GM06990 (cell line): ENCODE measurements around the gene FAM234A.

Experiments used
- DNase-seq: peaks from one replicate; pipeline ENCODE4 v3.0.0-alpha.2; 2011; ENCODE audit not compliant: insufficient read length; ENCODE audit errors: extremely low read depth
- H3K27me3 ChIP-seq: replicated peaks from 2 replicates; pipeline ENCODE4 v1.6.0; 2011; ENCODE audit warnings: low read length; ENCODE audit not compliant: control insufficient read depth, insufficient read depth
- H3K36me3 ChIP-seq: 2 replicates; pipeline ENCODE4 v1.5.1; 2011; ENCODE audit warnings: low read length; ENCODE audit not compliant: control insufficient read depth, insufficient read depth
- H3K4me3 ChIP-seq: replicated peaks from 2 replicates; pipeline ENCODE4 v1.5.1; 2011; ENCODE audit warnings: low read depth, mild to moderate bottlenecking, control low read depth, low read length
- TF ChIP-seq, protein P1 (sequence below): IDR thresholded peaks from 2 replicates; pipeline ENCODE4 v1.5.1; 2011; ENCODE audit warnings: low read length, control low read depth, mild to moderate bottlenecking, inconsistent platforms; ENCODE audit not compliant: insufficient read depth, poor library complexity, severe bottlenecking

The FAM234A gene, protein sequence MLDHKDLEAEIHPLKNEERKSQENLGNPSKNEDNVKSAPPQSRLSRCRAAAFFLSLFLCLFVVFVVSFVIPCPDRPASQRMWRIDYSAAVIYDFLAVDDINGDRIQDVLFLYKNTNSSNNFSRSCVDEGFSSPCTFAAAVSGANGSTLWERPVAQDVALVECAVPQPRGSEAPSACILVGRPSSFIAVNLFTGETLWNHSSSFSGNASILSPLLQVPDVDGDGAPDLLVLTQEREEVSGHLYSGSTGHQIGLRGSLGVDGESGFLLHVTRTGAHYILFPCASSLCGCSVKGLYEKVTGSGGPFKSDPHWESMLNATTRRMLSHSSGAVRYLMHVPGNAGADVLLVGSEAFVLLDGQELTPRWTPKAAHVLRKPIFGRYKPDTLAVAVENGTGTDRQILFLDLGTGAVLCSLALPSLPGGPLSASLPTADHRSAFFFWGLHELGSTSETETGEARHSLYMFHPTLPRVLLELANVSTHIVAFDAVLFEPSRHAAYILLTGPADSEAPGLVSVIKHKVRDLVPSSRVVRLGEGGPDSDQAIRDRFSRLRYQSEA

DNA sequence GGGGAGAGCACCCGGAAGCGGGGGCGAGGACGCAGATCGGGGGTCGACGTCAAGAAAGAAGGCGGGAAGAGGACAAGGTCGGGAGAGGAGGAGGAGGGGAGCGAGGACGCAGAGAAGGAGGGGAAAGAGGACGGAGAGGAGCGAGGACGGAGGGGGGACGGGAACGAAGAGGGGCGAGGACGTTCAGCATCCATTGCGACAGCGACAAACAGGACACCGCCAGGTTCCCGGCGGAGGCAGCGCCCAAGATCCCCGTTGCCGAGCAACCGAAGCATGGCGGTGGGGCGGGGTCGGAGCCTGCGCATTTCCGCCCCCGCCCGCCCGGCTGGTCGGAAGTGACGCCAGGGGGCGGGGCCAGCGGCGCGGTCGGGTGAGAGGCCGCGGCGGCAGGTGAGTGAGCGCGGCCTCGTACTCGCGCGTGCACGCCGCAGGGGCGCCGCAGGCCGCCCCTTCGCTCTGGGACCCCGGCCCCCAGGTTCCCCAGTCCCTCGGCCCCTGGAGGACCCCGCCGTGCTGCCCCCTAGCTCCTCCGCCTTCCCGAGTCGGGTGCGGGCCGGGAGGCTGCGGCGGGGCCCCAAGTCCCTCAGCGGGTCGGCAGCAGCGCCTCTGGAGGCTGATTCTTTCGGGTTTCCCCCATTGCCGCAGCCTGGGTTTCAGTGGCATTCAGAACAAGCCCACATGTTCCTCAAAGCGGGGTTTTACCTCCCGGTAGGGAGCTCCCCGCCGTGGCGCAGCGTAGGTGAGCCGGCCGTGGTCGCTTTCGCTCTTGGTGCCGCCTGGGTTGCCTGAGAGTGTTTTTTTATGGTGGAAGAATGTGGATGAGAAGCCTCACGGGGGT lies at the start of gene FAM234A:
Gene FAM234A (plus strand): TSS at position 354 of the 838 bp plus-strand sequence. CDS start 19,593 bp downstream, outside the sequence.
- TF ChIP-seq, protein P1, sequence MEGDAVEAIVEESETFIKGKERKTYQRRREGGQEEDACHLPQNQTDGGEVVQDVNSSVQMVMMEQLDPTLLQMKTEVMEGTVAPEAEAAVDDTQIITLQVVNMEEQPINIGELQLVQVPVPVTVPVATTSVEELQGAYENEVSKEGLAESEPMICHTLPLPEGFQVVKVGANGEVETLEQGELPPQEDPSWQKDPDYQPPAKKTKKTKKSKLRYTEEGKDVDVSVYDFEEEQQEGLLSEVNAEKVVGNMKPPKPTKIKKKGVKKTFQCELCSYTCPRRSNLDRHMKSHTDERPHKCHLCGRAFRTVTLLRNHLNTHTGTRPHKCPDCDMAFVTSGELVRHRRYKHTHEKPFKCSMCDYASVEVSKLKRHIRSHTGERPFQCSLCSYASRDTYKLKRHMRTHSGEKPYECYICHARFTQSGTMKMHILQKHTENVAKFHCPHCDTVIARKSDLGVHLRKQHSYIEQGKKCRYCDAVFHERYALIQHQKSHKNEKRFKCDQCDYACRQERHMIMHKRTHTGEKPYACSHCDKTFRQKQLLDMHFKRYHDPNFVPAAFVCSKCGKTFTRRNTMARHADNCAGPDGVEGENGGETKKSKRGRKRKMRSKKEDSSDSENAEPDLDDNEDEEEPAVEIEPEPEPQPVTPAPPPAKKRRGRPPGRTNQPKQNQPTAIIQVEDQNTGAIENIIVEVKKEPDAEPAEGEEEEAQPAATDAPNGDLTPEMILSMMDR: peak; percentile 59

DNA sequence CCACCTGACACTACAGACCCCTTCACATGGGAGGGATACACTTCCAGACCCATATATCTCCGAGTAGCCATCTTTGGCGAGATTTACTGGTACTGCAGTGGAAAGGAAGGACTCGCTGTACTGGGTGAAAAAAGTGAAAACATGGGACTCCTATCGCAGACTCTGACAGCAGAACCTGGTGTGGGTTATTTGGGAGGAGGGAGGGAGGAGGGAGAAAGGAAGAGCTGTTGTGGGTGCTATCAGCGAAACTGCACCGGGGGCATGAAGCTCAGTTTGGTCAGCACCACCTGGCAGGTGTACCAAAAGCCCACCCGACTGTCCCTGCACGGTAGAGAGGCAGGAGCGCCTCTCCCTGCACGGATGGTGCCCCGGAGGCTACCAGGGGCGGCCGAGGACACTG lies 49.4 kb upstream of the FAM234A start:
- Histone ChIP-seq H3K27me3 (no peaks in the 10 kb centered on the region), H3K36me3 (peaks cover 25% of the 10 kb centered on the region), H3K4me3 (no peak overlapping the region)
- DNase-seq: no peak
- TF ChIP-seq, protein P1: no peak

More for the DNA sequence above, at the start of gene FAM234A:
- H3K27me3 ChIP-seq: no peaks in the 10 kb centered on the region
- DNase-seq: peak; percentile 96
- no peaks in the 10 kb centered on the region for H3K36me3 ChIP-seq
- peak within 1 kb of the TSS; percentile 90 for H3K4me3 ChIP-seq

DNA sequence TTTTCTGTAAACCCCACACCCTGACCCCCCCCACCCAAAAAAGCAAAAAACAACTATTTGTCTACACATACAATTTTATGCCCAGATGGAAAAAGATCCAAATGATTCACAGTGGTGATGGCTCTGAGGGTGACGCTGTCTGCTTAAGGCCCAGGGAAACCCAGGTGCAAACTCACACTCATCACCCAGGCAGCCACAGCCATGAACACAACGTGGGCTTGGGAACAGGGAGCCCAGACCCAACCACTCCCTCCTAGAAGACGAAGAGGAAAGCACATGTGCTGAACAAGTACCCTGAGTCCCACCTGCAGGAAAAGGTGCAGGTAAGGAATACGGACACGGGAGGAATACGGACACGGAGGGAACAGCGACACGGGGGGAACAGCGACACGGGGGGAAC lies 48.9 kb upstream of the FAM234A start:
- TF ChIP-seq, protein P1: no peak
- no peak for DNase-seq
- Histone ChIP-seq H3K4me3 (no peak overlapping the region), H3K27me3 (no peaks in the 10 kb centered on the region), H3K36me3 (peaks cover 25% of the 10 kb centered on the region)

DNA sequence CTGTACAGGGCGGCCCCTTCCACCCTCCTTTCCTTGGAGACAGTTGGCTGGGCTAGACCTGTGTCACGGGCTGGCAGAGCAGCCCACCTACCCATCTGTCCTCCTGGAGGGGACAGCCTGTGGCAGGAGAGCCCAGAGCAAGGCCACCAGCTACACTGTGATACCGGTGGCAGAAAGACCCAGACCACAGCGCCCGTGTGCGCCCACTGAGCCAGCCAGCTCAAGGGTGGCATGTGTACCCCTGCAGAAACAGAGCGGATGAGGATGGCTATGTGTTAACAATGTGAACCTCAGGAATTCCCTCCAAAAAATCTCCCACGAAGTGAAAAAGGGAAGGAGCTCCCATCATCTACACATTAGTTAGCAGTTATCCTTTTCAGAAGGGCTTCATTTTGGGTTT lies 47.3 kb upstream of the FAM234A start:
- Histone ChIP-seq H3K36me3 (peaks cover 31% of the 10 kb centered on the region), H3K27me3 (no peaks in the 10 kb centered on the region), H3K4me3 (no peak overlapping the region)
- TF ChIP-seq, protein P1: no peak
- no peak for DNase-seq

DNA sequence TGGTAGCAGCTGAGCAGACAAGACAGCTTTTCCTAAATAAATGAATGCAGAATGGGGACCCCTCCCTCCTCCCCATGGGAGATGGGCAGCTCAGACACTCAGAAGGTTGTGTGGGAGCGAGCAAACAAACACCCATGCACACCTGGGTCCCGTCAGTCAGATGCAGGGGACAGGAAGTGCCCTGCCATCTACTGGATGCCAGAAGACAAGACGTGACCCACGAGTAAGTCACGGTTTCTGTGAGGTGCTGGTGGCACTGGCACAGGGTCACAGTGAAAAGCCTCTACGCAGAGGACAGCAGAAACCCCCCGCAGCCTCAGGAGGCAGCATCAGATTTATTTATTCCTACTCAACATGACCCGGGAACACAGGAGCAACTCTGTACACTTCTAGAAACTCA lies 45.9 kb upstream of the FAM234A start:
- TF ChIP-seq, protein P1: peak; percentile 26
- Histone ChIP-seq H3K27me3 (no peaks in the 10 kb centered on the region), H3K4me3 (no peak overlapping the region), H3K36me3 (peaks cover 33% of the 10 kb centered on the region)
- no peak for DNase-seq
